Lower leg skin (tissue), 4 donors: ENCODE measurements around the gene FAM3D. TPM values are rescaled to one million over a fixed set of nuclear protein-coding genes. Genes with fewer than 3 reads are reported as not detected.

Source experiments
- DNase-seq, 2 donors: peaks; one replicate each; pipeline ENCODE4 v3.0.0-alpha.2; 2019; ENCODE audit warnings: low spot score in 2 of 2
- H3K4me3 ChIP-seq: fragments of 200-600 bp; sonication (generic); 2 replicates; pipeline ENCODE4 v1.5.1; 2017; ENCODE audit warnings: mild to moderate bottlenecking, low read depth; ENCODE audit not compliant: poor library complexity, severe bottlenecking
- POLR2A ChIP-seq, 2 donors: fragments of 450-650 bp; IDR thresholded peaks; one replicate each; pipeline ENCODE4 v1.6.1; 2016 to 2017; ENCODE audit warnings: antibody characterized with exemption in 2 of 2, mild to moderate bottlenecking in 1 of 2, moderate library complexity in 1 of 2
- WGBS, 2 donors: methylation state at CpG; one replicate each; pipeline ENCODE4 v1.1.5; 2018; 5-methylcytosine and 5-hydroxymethylcytosine counted together
- intact Hi-C: fragments of 100-400 bp; cut with DNase I; formaldehyde crosslinking; loops from one replicate; pipeline ENCODE4 v1.15.0; 2023; ENCODE audit warnings: low total_unique reads
- total RNA-seq, 4 donors: library from RNA; depleted of rRNA; stranded (reverse); fragments of >200 nt; gene quantifications; one replicate each; pipeline ENCODE4 v1.1.0, GENCODE V29; 2016
- TF ChIP-seq, protein P1 (sequence below), 3 donors: fragments of 450-650 bp; IDR thresholded peaks; one replicate each; pipeline ENCODE4 v1.5.1; 2016; ENCODE audit warnings: antibody characterized with exemption in 3 of 3, mild to moderate bottlenecking in 3 of 3, moderate library complexity in 2 of 3

FAM3D gene
- total RNA-seq, 4 donors from 2014 or later: 3.7 to 3.8 (median 3.8) TPM; not detected in 1

DNA sequence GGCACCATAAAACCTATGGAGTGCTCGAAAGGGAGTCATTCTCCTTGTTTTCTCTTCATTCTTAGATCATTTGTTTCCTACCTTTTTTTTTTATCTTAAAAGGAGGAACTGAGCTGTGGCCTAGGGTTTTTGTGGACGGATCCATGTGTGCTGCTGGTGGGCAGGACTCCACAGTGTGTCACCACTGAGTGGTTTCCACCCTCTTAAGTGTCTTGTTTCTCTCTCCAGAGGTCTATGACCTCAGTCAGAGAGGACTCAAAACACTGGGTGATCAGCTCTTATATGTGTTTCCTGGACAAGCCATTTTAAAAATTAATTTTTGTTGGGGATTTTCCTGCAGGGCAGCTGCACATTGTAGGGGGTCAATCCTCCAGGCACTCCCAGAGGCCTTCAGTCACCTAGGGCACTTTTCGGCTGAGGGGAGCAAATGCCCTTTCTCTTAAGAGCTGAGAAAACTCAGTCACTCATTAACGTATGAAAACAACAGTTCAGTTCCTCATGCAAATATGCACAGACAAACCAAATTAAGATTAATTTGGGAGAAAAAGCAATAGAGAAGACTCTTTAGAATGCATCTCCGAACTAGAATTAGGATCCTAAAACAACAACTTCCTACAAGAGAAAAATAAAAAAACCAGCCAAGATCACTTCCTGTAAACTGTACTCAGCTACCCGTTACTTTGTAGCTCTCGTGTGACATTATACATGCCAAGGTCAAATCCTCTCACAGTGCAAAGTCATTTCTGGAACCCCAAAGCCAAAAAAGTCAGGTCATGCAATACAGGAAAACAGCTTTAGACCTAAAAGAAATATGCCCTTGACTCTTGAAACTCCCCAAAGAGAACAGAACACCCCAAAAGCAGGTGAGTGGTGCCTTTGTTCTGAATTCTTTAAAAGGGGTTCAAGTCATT is 27.6 kb upstream of the FAM3D start:
- TF ChIP-seq POLR2A (IDR thresholded peaks at IDR 0.05): no peak
- TF ChIP-seq, protein P1, sequence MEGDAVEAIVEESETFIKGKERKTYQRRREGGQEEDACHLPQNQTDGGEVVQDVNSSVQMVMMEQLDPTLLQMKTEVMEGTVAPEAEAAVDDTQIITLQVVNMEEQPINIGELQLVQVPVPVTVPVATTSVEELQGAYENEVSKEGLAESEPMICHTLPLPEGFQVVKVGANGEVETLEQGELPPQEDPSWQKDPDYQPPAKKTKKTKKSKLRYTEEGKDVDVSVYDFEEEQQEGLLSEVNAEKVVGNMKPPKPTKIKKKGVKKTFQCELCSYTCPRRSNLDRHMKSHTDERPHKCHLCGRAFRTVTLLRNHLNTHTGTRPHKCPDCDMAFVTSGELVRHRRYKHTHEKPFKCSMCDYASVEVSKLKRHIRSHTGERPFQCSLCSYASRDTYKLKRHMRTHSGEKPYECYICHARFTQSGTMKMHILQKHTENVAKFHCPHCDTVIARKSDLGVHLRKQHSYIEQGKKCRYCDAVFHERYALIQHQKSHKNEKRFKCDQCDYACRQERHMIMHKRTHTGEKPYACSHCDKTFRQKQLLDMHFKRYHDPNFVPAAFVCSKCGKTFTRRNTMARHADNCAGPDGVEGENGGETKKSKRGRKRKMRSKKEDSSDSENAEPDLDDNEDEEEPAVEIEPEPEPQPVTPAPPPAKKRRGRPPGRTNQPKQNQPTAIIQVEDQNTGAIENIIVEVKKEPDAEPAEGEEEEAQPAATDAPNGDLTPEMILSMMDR (IDR thresholded peaks at IDR 0.05): no peak
- WGBS, 2 donors: 61 to 67% methylated on average over 7 of the region's 7 CpGs

DNA sequence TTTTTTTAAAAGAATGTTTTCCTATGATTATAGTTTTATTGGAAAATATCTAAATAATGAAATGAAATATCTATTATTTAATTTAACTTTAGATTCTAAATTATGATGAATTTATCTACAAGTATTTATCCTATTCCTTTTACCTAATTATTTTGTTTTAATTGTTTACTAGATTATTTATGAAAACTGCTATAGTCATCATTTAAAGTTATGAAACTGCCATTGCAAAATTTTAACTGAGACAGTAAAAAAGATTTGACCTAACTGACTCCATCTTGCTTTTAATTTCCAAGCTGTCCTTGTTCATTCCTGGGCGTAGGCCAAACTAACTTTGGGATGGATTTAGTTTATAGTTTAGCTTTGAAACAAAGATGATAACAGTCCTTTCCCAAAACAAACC is 25.9 kb upstream of the FAM3D start:
- DNase-seq: no peak
- intact Hi-C loops: no loop called here
- H3K4me3 ChIP-seq: no peak overlapping the region
- TF ChIP-seq, protein P1 (IDR thresholded peaks at IDR 0.05): no peak
- TF ChIP-seq POLR2A (IDR thresholded peaks at IDR 0.05): no peak
- 87 to 92% methylated on average over 1 of the region's 1 CpG for WGBS, 2 donors

More for the DNA sequence above, 27.6 kb upstream of the FAM3D start:
- DNase-seq: peak in 1 of 2 donors; percentile 23
- no peak overlapping the region for H3K4me3 ChIP-seq
- intact Hi-C loops: no loop called here

DNA sequence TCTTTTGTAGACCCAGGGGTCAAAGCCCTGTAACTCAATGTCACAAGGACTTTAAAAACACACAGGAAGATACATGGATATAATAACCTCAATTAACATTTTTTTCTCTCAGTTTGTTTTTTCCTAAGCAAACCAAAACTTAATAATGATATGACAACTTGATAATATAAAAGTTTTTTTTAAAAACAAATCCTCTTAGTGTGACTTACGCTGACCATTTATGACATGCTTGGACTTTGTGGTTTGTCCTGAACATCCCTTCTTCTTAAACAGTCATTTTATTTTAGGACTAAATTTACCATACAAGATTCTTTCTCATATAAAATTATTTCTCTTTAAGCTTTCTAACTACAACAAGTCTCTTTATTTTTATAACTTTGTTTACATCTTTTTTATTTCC is 25.4 kb upstream of the FAM3D start:
- WGBS, 2 donors: 59 to 100% methylated on average over 1 of the region's 1 CpG
- DNase-seq: no peak
- TF ChIP-seq POLR2A (IDR thresholded peaks at IDR 0.05): no peak
- TF ChIP-seq, protein P1 (IDR thresholded peaks at IDR 0.05): no peak
- no peak overlapping the region for H3K4me3 ChIP-seq
- intact Hi-C loops: no loop called here

DNA sequence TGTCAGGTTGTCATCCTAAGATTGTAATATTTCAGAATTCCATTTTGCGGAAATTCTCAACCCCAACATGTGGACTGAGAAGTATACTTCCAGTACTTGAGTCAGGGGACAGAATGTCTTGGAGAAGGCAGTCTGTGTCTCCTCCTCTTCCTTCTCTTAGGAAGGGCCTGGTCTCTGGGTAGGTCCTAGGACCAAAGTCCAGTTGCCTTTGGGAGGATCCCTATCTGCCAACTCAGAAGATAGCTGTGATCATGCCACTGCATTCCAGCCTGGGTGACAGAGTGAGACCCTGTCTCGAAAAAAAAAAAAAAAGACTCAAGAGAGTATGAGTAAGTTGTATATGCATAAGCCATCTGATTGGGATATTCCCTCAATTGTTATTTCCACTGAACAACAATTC is 23.9 kb upstream of the FAM3D start:
- no peak overlapping the region for H3K4me3 ChIP-seq
- WGBS, 2 donors: 86 to 89% methylated on average over 2 of the region's 2 CpGs
- intact Hi-C loops: no loop called here
- peak in 1 of 2 donors; percentile 4 for DNase-seq
- TF ChIP-seq POLR2A (IDR thresholded peaks at IDR 0.05): no peak
- TF ChIP-seq, protein P1 (IDR thresholded peaks at IDR 0.05): no peak

DNA sequence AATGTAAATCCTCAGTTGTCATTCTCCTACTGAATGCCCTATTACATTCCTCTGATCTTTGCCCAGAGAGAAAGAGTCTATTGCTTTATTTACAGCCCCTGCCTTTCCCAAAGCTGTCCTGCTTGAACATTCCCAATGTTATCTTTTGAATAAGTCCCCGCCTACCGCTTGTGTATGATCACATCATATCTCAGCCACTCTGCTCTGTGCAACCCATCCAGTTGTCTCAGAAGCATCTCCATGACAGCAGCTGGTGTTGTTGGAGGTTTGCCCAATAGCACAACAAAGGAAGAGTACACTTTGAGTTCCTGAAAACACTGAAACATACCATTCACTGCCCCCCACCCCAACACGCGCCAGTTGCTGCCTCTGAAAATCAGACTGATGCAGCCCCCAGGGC is 22.0 kb upstream of the FAM3D start:
- TF ChIP-seq POLR2A (IDR thresholded peaks at IDR 0.05): no peak
- TF ChIP-seq, protein P1 (IDR thresholded peaks at IDR 0.05): no peak
- DNase-seq: no peak
- H3K4me3 ChIP-seq: no peak overlapping the region
- WGBS, 2 donors: 72 to 86% methylated on average over 4 of the region's 4 CpGs
- intact Hi-C loops: no loop called here
